NT2/D1 (cell line): ENCODE data around the gene CUL4B.

Experiments used
- SUZ12 ChIP-seq: IDR thresholded peaks from 2 replicates; pipeline ENCODE4 v1.6.1; 2011; ENCODE audit not compliant: insufficient read length, insufficient read depth; ENCODE audit errors: extremely low read depth
- YY1 ChIP-seq: IDR thresholded peaks from 2 replicates; pipeline ENCODE4 v1.6.1; 2011; ENCODE audit not compliant: insufficient read length, insufficient read depth
- ZNF274 ChIP-seq: IDR thresholded peaks from 2 replicates; pipeline ENCODE4 v1.6.1; 2011; ENCODE audit warnings: mild to moderate bottlenecking, low read depth, low read length

- TF ChIP-seq SUZ12 (no peak), ZNF274 (no peak), YY1 (no peak)
Measured at GRCh38 chrX:120564925-120565324, 4.2 kb upstream of the CUL4B start.
